Heart left ventricle (tissue), 16 donors: ENCODE measurements around the gene CC2D2A. TPM values are rescaled to one million over a fixed set of nuclear protein-coding genes. Genes with fewer than 3 reads are reported as not detected.

Experiments used
- ATAC-seq, 4 donors: fragments of 200-7000 bp; cut with Tn5 transposase; one replicate each; pipeline ENCODE4 v1.9.1; 2020 to 2022; ENCODE audit warnings: moderate library complexity in 4 of 4, mild to moderate bottlenecking in 3 of 4, moderate number of reproducible peaks in 1 of 4
- DNase-seq, 5 donors: peaks; one replicate each; pipeline ENCODE4 v3.0.0-alpha.2; 2020
- H3K27ac ChIP-seq, 12 donors: fragments of 200-600 bp; sonication (generic) in 4 of 12; one replicate each; pipeline versions ENCODE4 v1.5.0 to v1.8.0; 2016 to 2022; ENCODE audit warnings: mild to moderate bottlenecking in 2 of 12
- H3K27me3 ChIP-seq, 9 donors: fragments of 200-600 bp; sonication (generic) in 2 of 9; one replicate each; pipeline versions ENCODE4 v1.5.1 to v1.8.0; 2016 to 2022; ENCODE audit warnings: mild to moderate bottlenecking in 3 of 9
- H3K36me3 ChIP-seq, 9 donors: fragments of 200-600 bp; sonication (generic) in 2 of 9; one replicate each; pipeline versions ENCODE4 v1.5.0 to v1.8.0; 2018 to 2022; ENCODE audit warnings: mild to moderate bottlenecking in 2 of 9
- H3K4me1 ChIP-seq, 12 donors: fragments of 200-600 bp; sonication (generic) in 4 of 12; one replicate each; pipeline versions ENCODE4 v1.5.0 to v1.8.0; 2016 to 2022; ENCODE audit warnings: mild to moderate bottlenecking in 3 of 12
- H3K4me3 ChIP-seq, 12 donors: fragments of 200-600 bp; sonication (generic) in 4 of 12; one replicate each; pipeline versions ENCODE4 v1.5.0 to v1.8.0; 2017 to 2022; ENCODE audit warnings: mild to moderate bottlenecking in 9 of 12, moderate library complexity in 4 of 12
- H3K9me3 ChIP-seq, 12 donors: fragments of 200-600 bp; sonication (generic) in 4 of 12; one replicate each; pipeline versions ENCODE4 v1.5.0 to v1.8.0; 2016 to 2022; ENCODE audit warnings: mild to moderate bottlenecking in 1 of 12
- POLR2A ChIP-seq, 2 donors: fragments of 450-650 bp; IDR thresholded peaks; one replicate each; pipeline ENCODE4 v1.6.1; 2017; ENCODE audit warnings: antibody characterized with exemption in 2 of 2, mild to moderate bottlenecking in 2 of 2, moderate library complexity in 2 of 2
- WGBS, 4 donors: extraction: QIAGEN DNeasy Blood & Tissue Kit in 2 of 4; methylation state at CpG; one replicate each; pipeline versions ENCODE4 v1.1.5 to v1.1.7; 2013 to 2018; 5-methylcytosine and 5-hydroxymethylcytosine counted together
- intact Hi-C, 10 donors: fragments of 100-400 bp; cut with DNase I; formaldehyde crosslinking; loops; one replicate each; pipeline versions ENCODE4 v1.11.1 to v1.14.2; 2022
- polyA plus RNA-seq, 2 donors: library from polyadenylated mRNA; stranded (reverse); fragments of 200-250 nt; gene quantifications; one replicate each; pipeline ENCODE4 v1.2.3, GENCODE V29; 2013
- total RNA-seq, 9 donors: library from RNA; depleted of rRNA in 2 of 9; stranded (reverse); fragments of >200 nt in 2 of 9; fragmentation: NEBNext Ultra II Directional in 3 of 9; extraction: Animal tissue kit (Norgen Biotek cat#: 25700) in 3 of 9; gene quantifications; one replicate each; pipeline versions ENCODE4 v1.1.0 to v1.2.4, GENCODE V29; 2016 to 2023
- TF ChIP-seq, protein P1 (sequence below), 12 donors: fragments of 200-600 bp; sonication (generic) in 4 of 12; IDR thresholded peaks; one replicate each; pipeline versions ENCODE4 v1.5.0 to v1.8.0; 2018 to 2022; ENCODE audit warnings: antibody characterized with exemption in 12 of 12, mild to moderate bottlenecking in 5 of 12
- donor health status: ischemic (EF 13 %, LVEDD 7.1; RV severe dilation, severe dysfunction).
- donor health status: healthy with polysubstance abuse.
- donor health status: DM: no; HTN: yes; CAD: no.
- donor health status: DM: no; HTN: no; CAD: no.
- donor health status: ischemic (EF 25% LVEDD 6.9; RV normal size, moderate dysfunction).
- donor health status: ischemic (EF 25% LVEDD 5.7; RV mildly dilated, moderate dysfunction).
- donor health status: healthy.
- donor health status: DM: yes; HTN: yes; CAD: no.
- donor health status: ischemic (EF 35%, LVEDD 5.7; RV mildly dilated, moderate dysfunction).
- donor health status: nonischemic (EF 11% LVEDD 7.7; RV severe dilation, severe dysfunction).
- donor health status: DM: yes; HTN: yes; CAD: no.
- donor health status: PGD.
- donor health status: ischemic (EF 29% LVEDD 5.4; RV normal size, mild dysfunction).
- donor health status: nonischemic (EF 23%, LVEDD 6.1; RV moderate dilation, normal function).

Gene CC2D2A
- total and polyA plus RNA-seq, 11 donors: 3.1 to 14.4 (median 8.4) TPM

DNA sequence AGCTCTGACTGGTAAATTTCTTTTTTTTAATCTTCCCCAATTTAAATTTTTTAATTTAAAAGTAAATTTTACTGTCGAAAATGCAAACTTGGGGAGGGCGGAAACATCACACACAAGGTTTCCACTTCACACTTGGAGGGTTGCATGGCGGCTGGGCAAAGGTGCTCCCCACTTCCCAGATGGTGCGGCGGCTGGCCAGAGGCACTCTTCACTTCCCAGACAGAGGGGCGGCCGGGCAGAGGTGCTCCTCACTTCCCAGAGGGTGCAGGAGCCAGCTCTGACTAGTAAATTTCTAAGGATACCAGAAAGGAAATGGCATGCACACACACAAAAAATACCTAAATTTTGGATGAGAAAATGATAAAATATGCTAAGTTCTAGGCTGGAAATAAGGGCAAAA lies 25.4 kb upstream of the CC2D2A start:
- Histone ChIP-seq H3K9me3 (no peaks in the 10 kb centered on the region), H3K27me3 (no peaks in the 10 kb centered on the region), H3K4me3 (no peak overlapping the region), H3K4me1 (no peaks in the 10 kb centered on the region), H3K27ac (no peak overlapping the region), H3K36me3 (peaks cover 0 to 5% (median 0%) of the 10 kb centered on the region in 9 donors)
- TF ChIP-seq, protein P1, sequence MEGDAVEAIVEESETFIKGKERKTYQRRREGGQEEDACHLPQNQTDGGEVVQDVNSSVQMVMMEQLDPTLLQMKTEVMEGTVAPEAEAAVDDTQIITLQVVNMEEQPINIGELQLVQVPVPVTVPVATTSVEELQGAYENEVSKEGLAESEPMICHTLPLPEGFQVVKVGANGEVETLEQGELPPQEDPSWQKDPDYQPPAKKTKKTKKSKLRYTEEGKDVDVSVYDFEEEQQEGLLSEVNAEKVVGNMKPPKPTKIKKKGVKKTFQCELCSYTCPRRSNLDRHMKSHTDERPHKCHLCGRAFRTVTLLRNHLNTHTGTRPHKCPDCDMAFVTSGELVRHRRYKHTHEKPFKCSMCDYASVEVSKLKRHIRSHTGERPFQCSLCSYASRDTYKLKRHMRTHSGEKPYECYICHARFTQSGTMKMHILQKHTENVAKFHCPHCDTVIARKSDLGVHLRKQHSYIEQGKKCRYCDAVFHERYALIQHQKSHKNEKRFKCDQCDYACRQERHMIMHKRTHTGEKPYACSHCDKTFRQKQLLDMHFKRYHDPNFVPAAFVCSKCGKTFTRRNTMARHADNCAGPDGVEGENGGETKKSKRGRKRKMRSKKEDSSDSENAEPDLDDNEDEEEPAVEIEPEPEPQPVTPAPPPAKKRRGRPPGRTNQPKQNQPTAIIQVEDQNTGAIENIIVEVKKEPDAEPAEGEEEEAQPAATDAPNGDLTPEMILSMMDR (IDR thresholded peaks at IDR 0.05): no peak
- no peak for TF ChIP-seq POLR2A (IDR thresholded peaks at IDR 0.05)
- 95 to 97% (median 96%) methylated on average over 7 of the region's 7 CpGs for WGBS, 4 donors
- DNase-seq (no peak), ATAC-seq (no peak)
- intact Hi-C loops: no loop called here

GRCh38 chr4:15444879-15445547 lies 24.7 kb upstream of the CC2D2A start:
- ATAC-seq (no peak), DNase-seq (no peak)
- Histone ChIP-seq H3K4me1 (no peaks in the 10 kb centered on the region), H3K9me3 (no peaks in the 10 kb centered on the region), H3K4me3 (no peak overlapping the region), H3K36me3 (peaks cover 0 to 5% (median 0%) of the 10 kb centered on the region in 9 donors), H3K27ac (no peak overlapping the region), H3K27me3 (no peaks in the 10 kb centered on the region)
- TF ChIP-seq, protein P1 (IDR thresholded peaks at IDR 0.05): no peak
- TF ChIP-seq POLR2A (IDR thresholded peaks at IDR 0.05): no peak
- intact Hi-C loops: no loop called here
- WGBS, 4 donors: 76 to 81% (median 77%) methylated on average over 4 of the region's 4 CpGs

DNA sequence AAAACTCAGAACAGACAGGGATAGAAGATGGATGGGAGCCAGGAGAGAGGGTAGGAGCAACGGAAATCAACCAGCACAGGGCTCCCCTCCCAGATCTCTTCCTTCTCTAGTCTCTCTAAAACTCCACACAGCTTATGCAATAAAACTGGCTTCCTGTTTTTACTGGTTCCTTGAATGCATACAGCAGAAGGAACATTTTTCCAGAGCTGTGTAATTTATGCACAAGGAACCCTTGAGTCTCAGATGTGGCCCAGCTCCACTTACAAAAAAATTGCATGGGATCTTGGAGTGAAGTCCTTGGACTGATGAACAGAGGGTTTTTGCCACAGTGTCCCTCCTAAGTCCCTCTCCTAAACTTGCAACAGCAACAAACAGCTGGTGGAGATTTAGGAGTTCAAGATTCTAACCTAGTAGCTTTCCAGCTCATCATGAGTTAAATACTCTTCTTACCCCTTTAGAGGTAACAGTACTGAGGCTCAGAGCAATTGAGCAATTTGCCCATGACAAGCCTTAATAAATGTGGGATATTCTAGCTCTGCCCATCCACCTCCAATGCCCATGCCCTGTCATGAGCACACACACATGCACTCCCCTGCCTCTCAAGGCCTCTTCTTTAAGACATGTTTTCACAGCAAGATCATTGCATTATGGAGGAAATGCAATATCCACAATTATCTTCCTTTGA lies 18.4 kb upstream of the CC2D2A start:
- intact Hi-C loops: loop anchor here in 3 of 10 donors (5.0 to 10.0 kb wide), 4 partner anchors 39 to 1797 kb away; no protein-coding TSS in a partner anchor
- no peak for TF ChIP-seq POLR2A (IDR thresholded peaks at IDR 0.05)
- TF ChIP-seq, protein P1 (IDR thresholded peaks at IDR 0.05): no peak
- no peaks in the 10 kb centered on the region for H3K36me3 ChIP-seq
- DNase-seq: no peak
- H3K9me3 ChIP-seq: no peaks in the 10 kb centered on the region
- WGBS, 4 donors: 19 to 37% (median 34%) methylated on average over 1 of the region's 1 CpG
- H3K27me3 ChIP-seq: no peaks in the 10 kb centered on the region
- H3K4me1 ChIP-seq: peaks cover 3 to 32% (median 20%) of the 10 kb centered on the region in 12 donors
- peak overlapping the region in 10 of 12 donors; percentile 6 to 63 (median 38) for H3K27ac ChIP-seq
- no peak overlapping the region for H3K4me3 ChIP-seq
- ATAC-seq: peak; percentile 32 to 74 (median 42)
